GM23338 (cell line): ENCODE measurements around the gene PHGDH. TPM values are rescaled to one million over a fixed set of nuclear protein-coding genes. Genes with fewer than 3 reads are reported as not detected.
A peak's percentile ranks its signal among the peaks of the same experiment; 100 is the strongest.

Experiments
- ATAC-seq: fragments of 200-7000 bp; cut with Tn5 transposase; 3 replicates; pipeline ENCODE4 v1.9.1; 2020
- DNase-seq: peaks from one replicate; pipeline ENCODE4 v3.0.0-alpha.2; 2015; ENCODE audit warnings: low spot score
- H2AFZ ChIP-seq: fragments of 200-600 bp; sonication (generic); 2 replicates; pipeline ENCODE4 v1.8.0; 2016; ENCODE audit warnings: antibody characterized with exemption, mild to moderate bottlenecking, moderate library complexity
- H3F3A ChIP-seq: fragments of 200-600 bp; sonication (generic); replicated peaks from 2 replicates; pipeline ENCODE4 v1.8.0; 2017; ENCODE audit warnings: antibody characterized with exemption, mixed run types, low read depth
- H3K27ac ChIP-seq: fragments of 200-600 bp; sonication (generic); 2 replicates; pipeline ENCODE4 v1.6.1; 2016; ENCODE audit warnings: low read depth
- H3K27me3 ChIP-seq: fragments of 200-600 bp; sonication (generic); 2 replicates; pipeline ENCODE4 v1.8.0; 2016; ENCODE audit warnings: mild to moderate bottlenecking, mixed run types, moderate library complexity; ENCODE audit not compliant: insufficient read depth
- H3K36me3 ChIP-seq: fragments of 200-600 bp; sonication (generic); 2 replicates; pipeline ENCODE4 v1.8.0; 2016; ENCODE audit warnings: mild to moderate bottlenecking; ENCODE audit not compliant: insufficient read depth
- H3K4me1 ChIP-seq: fragments of 200-600 bp; sonication (generic); 2 replicates; pipeline ENCODE4 v1.8.0; 2016; ENCODE audit warnings: mild to moderate bottlenecking, moderate library complexity; ENCODE audit not compliant: insufficient read depth
- H3K4me2 ChIP-seq: fragments of 200-600 bp; sonication (generic); 2 replicates; pipeline ENCODE4 v1.7.1; 2017; ENCODE audit warnings: mixed run types
- H3K4me3 ChIP-seq: fragments of 200-600 bp; sonication (generic); 2 replicates; pipeline ENCODE4 v1.6.1; 2016; ENCODE audit warnings: mixed run types
- H3K79me2 ChIP-seq: fragments of 200-600 bp; sonication (generic); replicated peaks from 2 replicates; pipeline ENCODE4 v1.8.0; 2017; ENCODE audit warnings: mild to moderate bottlenecking; ENCODE audit not compliant: insufficient read depth
- H3K9me2 ChIP-seq: fragments of 200-600 bp; sonication (generic); 2 replicates; pipeline ENCODE4 v1.8.0; 2017; ENCODE audit not compliant: insufficient read depth
- H4K20me1 ChIP-seq: fragments of 200-600 bp; sonication (generic); replicated peaks from 2 replicates; pipeline ENCODE4 v1.8.0; 2017; ENCODE audit warnings: mild to moderate bottlenecking; ENCODE audit not compliant: insufficient read depth
- H3K27ac Mint-ChIP-seq: 2 replicates; pipeline ENCODE4 v1.8.0; 2020; ENCODE audit warnings: inconsistent platforms, mild to moderate bottlenecking, moderate library complexity, mixed read lengths
- H3K27me3 Mint-ChIP-seq: 3 replicates; pipeline ENCODE4 v1.8.0; 2022; ENCODE audit warnings: low read depth, mild to moderate bottlenecking, moderate library complexity, mixed read lengths, inconsistent platforms; ENCODE audit not compliant: insufficient read depth, poor library complexity
- H3K36me3 Mint-ChIP-seq: 3 replicates; pipeline ENCODE4 v1.8.0; 2021; ENCODE audit warnings: low read depth, mild to moderate bottlenecking, inconsistent platforms, moderate library complexity, mixed read lengths
- H3K4me1 Mint-ChIP-seq: 3 replicates; pipeline ENCODE4 v1.8.0; 2020; ENCODE audit warnings: mild to moderate bottlenecking, inconsistent platforms, mixed read lengths
- H3K4me3 Mint-ChIP-seq: 3 replicates; pipeline ENCODE4 v1.8.0; 2021; ENCODE audit warnings: moderate library complexity, mild to moderate bottlenecking, inconsistent platforms, mixed read lengths
- H3K9me3 Mint-ChIP-seq: 3 replicates; pipeline ENCODE4 v1.8.0; 2020; ENCODE audit warnings: moderate library complexity, mild to moderate bottlenecking, inconsistent platforms, mixed read lengths
- CREB1 ChIP-seq: fragments of 250-450 bp; sonication (Bioruptor Pico); IDR thresholded peaks from 2 replicates; pipeline ENCODE4 v1.5.0; 2020; ENCODE audit warnings: low read depth, mild to moderate bottlenecking, moderate library complexity
- JUNB ChIP-seq: IDR thresholded peaks from one replicate; pipeline ENCODE4 v1.6.1; 2016; ENCODE audit warnings: antibody characterized with exemption; ENCODE audit not compliant: unreplicated experiment
- POLR2AphosphoS5 ChIP-seq: IDR thresholded peaks from 2 replicates; pipeline ENCODE4 v1.6.1; 2016; ENCODE audit warnings: antibody characterized with exemption, low read depth
- STAT1 ChIP-seq: IDR thresholded peaks from one replicate; pipeline ENCODE4 v1.6.1; 2016; ENCODE audit warnings: antibody characterized with exemption; ENCODE audit not compliant: unreplicated experiment
- ZNF331 ChIP-seq: fragments of 250-450 bp; sonication (Bioruptor Pico); IDR thresholded peaks from 2 replicates; pipeline ENCODE4 v1.5.0; 2020; ENCODE audit warnings: low read depth, mild to moderate bottlenecking, moderate library complexity
- ZNF462 ChIP-seq: fragments of 250-450 bp; sonication (Bioruptor Pico); IDR thresholded peaks from 2 replicates; pipeline ENCODE4 v1.5.0; 2020; ENCODE audit warnings: mild to moderate bottlenecking, moderate library complexity
- polyA plus RNA-seq: library from polyadenylated mRNA; unstranded; fragments of >200 nt; fragmentation: Nextera tagmentation; extraction: Ambion mirVana; gene quantifications from 2 replicates; pipeline ENCODE4 v1.2.1, GENCODE V29; 2016
- total RNA-seq: library from RNA; depleted of rRNA; stranded (reverse); fragments of >200 nt; shearing (Covaris generic); gene quantifications from 2 replicates; pipeline ENCODE4 v1.2.3, GENCODE V29; 2014

PHGDH gene
- total and polyA plus RNA-seq, 2 experiments from 2014 or later, result 612 to 885 TPM

GRCh38 chr1:119790451-119791198 is 78.9 kb downstream of the PHGDH start:
- Histone ChIP-seq H3F3A (no peaks in the 10 kb centered on the region), H3K27me3 (no peaks in the 10 kb centered on the region), H4K20me1 (no peaks in the 10 kb centered on the region), H3K36me3 (no peaks in the 10 kb centered on the region), H3K4me3 (no peak overlapping the region), H3K27ac (no peak overlapping the region), H3K79me2 (no peaks in the 10 kb centered on the region), H3K4me2 (no peak overlapping the region), H2AFZ (peak overlapping the region; percentile 64; the same call in 1 of the 2 replicates), H3K4me1 (no peaks in the 10 kb centered on the region), H3K9me2 (no peaks in the 10 kb centered on the region)
- no peaks in the 10 kb centered on the region for H3K27me3 Mint-ChIP-seq
- TF ChIP-seq POLR2AphosphoS5 (no peak), ZNF462 (no peak), CREB1 (no peak), ZNF331 (CRISPR knock-in tag) (no peak), JUNB (no peak), STAT1 (no peak)
- peaks cover 5% of the 10 kb centered on the region; the same call in 2 of the 3 replicates for H3K4me1 Mint-ChIP-seq
- H3K27ac Mint-ChIP-seq, result peak overlapping the region; percentile 34
- ATAC-seq (no peak), DNase-seq (no peak)
- H3K4me3 Mint-ChIP-seq, result no peak overlapping the region
- no peaks in the 10 kb centered on the region for H3K9me3 Mint-ChIP-seq
- H3K36me3 Mint-ChIP-seq, result no peaks in the 10 kb centered on the region
